HG03097 (cell line): ENCODE results near the gene AFAP1.

Source experiments
- ATAC-seq: cut with Tn5 transposase; IDR thresholded peaks from one replicate; pipeline ENCODE4 v1.9.1; 2021; ENCODE audit not compliant: unreplicated experiment, low FRiP score

Gene AFAP1

GRCh38 chr4:7872264-7872771 lies 67.3 kb downstream of the AFAP1 start:
- no peak for ATAC-seq

- ATAC-seq: no peak
These were observed 68.3 kb downstream of the AFAP1 start for GRCh38 chr4:7871356-7871755.

DNA sequence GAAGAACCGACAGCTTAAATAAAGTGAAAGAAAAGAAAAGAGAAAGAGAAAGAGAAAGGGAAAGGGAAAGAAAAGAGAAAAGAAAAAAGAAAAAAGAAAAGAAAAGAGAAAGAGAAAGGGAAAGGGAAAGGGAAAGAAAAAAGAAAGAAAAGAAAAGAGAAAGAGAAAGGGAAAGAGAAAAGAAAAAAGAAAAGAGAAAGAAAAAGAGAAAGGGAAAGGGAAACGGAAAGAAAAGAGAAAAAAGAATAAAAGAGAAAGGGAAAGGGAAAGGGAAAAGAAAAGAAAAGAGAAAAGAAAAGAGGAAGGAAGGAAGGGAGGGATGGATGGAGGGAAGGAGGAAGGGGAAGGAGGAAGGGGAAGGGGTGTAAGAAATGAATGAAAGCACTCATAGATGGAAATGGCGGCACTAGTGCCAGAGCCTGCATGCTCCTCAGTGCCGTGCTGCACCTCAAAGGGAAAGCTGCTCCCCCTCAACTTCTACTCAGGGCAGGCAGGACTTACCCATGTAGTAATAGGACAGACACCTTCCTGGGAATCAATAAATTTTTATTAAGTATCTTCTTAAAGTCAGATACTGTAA lies 70.7 kb downstream of the AFAP1 start:
- no peak for ATAC-seq

- no peak for ATAC-seq
These were observed 71.3 kb downstream of the AFAP1 start for GRCh38 chr4:7868436-7868775.

DNA sequence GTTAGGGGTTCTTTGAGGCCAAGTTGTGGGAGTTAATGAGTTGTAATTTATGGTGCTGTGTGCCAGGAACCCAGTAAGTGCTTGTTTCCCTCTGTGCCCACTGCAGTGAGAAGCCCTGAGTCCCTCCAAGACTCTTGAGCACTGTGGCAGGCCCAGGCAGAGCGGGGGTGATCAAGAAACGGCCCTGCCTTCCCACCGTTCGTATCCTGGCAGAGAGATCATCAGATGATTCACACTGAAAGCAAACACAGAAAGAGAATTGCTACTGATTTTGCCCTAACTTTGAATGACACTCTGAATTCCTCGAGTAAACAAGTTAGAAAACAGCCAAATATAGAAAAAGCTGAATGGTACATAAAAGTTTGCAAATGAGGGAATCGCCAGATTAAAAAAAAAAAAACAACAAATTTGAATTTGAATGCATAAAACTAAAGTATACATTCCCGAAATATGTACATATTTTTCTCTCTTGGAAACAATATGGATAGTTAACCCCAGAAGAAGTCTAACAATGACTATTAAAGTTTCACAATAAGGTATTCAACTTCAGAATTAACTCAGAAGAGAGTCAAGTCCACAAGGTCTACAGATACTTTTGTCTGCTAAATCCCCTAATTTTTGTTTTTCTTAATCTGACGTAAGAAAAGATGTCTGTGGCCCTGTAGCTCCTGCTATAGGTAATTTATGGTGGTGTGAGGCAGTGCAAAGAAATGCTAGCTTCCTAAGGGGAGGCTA lies 71.8 kb downstream of the AFAP1 start:
- no peak for ATAC-seq

- no peak for ATAC-seq
These were observed 72.5 kb downstream of the AFAP1 start for GRCh38 chr4:7867191-7867590.

- ATAC-seq: no peak
These were observed 74.1 kb downstream of the AFAP1 start for GRCh38 chr4:7865533-7865932.

GRCh38 chr4:7864685-7865084 lies 75.0 kb downstream of the AFAP1 start:
- no peak for ATAC-seq

DNA sequence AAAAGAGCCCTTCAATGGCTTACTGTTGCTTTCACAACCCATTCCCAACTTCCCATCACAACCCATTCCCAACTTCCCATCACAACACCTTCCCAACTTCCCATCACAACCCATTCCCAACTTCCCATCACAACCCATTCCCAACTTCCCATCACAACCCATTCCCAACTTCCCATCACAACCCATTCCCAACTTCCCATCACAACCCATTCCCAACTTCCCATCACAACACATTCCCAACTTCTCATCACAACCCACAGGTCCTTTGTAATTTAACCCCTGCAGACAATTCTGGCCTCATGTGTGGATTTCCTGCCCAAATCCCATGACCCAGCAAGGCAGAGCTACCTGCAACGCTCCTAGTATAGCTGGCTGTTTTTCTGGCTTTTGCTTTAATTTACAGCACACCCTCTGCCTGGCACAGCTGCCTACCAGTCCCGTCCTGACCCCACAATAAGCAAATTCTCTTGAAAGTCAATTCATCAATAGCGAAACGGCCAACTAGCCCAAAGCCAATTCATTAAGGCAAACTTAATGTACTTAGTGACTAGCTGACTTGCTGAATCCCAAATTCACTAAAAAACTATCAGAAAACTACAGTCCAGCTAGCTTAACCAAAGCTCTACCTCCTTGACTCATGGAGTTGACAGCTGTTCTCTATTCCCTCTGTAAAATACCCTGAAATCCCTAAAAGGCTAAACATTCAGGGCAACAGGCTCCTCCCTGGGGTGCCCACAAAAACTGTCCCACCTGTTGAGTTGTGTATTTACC lies 75.6 kb downstream of the AFAP1 start:
- no peak for ATAC-seq

DNA sequence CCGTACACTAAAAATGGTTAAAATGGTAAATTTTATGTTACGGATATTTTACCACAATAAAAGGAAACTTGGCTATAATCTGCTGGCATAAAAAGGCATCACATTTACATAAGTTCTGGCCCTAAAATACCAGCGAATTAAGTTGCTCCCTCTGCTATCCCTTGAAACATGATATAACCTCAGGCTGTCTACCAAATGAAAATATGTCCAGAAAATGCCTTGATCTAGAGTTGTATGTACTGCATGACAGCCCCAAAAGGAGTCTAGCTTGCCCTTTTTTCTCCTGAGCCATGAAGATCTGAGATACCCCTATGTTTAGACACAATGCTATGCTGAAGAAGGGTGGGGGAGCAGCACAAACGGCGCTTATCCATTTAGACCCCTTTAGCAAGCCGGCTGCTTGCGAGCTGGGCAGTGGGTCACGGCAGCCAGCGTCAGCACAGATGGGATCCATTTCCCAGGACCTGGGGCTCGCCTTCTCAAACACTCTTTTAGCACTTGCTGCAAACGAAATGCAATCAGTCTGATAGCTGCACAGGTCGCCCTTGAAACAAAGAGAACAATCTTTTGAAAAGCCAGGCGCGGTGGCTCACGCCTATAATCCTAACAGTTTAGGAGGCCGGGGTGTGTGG lies 77.0 kb downstream of the AFAP1 start:
- no peak for ATAC-seq

DNA sequence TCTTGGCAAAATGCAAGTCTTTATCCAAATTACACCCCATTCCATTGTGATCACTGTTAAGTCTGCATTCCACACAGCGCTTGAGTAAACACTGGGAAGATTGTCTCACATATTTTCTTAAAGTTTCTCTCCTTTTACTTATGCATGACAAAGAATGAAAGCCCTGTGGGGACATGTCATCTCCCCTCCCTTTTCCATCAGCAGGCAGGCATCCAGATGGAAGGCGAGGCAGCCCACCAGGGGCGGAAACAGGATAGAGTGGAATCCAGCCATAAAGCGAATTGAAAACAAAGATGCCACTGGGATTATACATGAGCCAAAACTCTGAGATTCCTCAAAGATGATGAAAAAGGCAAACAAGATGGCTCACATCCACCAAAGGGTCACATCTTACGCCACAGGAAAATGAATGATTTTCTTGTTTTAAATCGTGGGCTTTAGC lies 78.2 kb downstream of the AFAP1 start:
- no peak for ATAC-seq

DNA sequence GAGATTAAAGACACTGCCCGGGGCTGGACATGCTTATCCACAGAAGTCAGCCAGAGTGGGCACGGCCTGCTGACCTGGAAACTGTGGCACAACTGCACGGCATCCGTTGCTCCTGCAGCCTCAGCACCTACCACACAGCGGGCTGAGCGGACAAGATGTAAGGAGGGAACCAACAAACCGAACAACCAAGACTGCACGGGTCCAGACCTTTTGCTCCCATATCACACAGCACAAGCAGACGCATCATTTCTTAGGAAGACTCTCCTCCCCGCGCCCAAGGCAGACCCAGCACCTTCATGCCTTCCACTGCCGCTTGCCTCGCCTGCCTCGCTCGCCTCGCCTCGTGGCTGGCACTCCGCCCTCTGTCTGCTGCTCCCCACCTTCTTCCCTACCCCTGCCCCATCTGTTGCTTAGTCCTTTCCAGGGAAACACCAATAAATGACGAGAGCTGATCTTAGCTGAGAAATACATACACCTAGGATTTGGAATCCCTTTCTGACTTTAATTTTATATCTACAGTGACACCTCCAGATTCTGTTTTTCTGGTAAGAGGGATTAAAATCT lies 79.0 kb downstream of the AFAP1 start:
- ATAC-seq: no peak

- ATAC-seq: no peak
These were observed 80.3 kb downstream of the AFAP1 start for GRCh38 chr4:7859326-7859725.

- no peak for ATAC-seq
These were observed 81.2 kb downstream of the AFAP1 start for GRCh38 chr4:7858498-7858897.

DNA sequence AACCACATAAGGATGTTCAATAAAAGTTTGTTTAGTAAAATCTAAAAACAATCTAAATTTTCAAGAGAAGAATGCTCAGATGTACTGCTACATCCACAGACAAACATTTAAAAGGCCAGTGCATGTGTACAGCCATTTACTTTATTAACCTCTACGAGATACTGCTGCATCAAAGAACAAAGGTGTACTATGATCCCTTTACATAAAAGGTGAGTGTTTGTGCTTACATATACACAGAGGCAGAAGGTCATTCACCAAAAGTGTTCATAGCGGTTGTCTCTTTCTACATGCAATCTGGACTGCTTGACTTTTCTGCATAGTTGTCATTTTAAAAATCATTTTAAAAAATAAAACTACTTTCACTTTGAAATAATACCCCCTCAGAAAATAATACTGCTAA lies 81.7 kb downstream of the AFAP1 start:
- no peak for ATAC-seq

GRCh38 chr4:7857238-7857701 lies 82.4 kb downstream of the AFAP1 start:
- ATAC-seq: no peak

DNA sequence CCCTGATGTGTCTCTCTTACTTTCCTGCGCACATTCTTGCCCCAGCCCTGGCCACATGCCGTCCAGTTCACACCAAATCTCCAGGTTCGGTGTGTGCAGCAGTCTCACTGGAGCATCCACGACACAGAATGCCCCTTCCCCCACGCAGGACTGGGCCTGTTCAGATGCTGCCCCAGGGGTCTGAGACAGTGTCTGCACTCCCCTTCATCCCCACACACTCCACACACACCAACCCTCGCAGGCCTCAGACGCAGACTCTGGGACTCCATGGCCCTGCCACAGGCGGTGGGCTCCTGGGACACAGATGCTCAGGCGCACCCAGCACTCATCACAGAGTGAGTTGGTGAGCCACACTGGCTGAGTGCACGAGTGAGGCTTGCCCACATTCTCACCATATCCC lies 83.9 kb downstream of the AFAP1 start:
- no peak for ATAC-seq

- ATAC-seq: no peak
These were observed 84.8 kb downstream of the AFAP1 start for GRCh38 chr4:7854697-7855370.

- ATAC-seq: no peak
These were observed 85.4 kb downstream of the AFAP1 start for GRCh38 chr4:7854216-7854615.

DNA sequence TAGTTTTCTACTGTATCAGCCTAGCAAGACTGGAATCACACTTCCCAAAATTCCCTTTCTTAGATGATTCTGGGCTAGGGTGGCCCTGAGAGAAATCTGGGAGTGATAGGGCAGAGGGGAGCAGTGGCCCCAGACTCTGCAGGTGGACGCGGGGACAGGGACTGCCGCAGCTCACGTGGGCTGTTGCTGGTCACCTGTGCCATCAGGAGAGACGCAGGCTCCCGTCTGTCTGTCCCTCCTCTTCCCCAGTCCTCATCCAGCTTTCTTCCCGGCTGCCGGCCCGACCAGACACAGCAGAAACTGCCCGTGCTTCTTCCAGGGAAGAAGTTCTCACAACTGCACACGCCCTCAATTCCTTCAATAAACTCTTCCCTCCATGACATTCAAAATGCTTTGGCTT lies 86.4 kb downstream of the AFAP1 start:
- no peak for ATAC-seq
